Measurements from ENCODE around the gene CXCL6.

- no peak for TF ChIP-seq CTCF (IDR thresholded peaks at IDR 0.05; ENCODE audit: insufficient read depth, low read depth, low read length)
- no peak for TF ChIP-seq EZH2 (IDR thresholded peaks at IDR 0.05; ENCODE audit: insufficient read depth, low read length)
These were observed 24.4 kb downstream of the CXCL6 start for GRCh38 chr4:73860917-73861316.

Measured in astrocyte (in vitro differentiated cells and primary cell).